HEK293T (cell line): ENCODE measurements around the gene HIRA.
A peak's percentile ranks its signal among the peaks of the same experiment; 100 is the strongest.

Source experiments
- CTCF ChIA-PET: fragments of 350-600 bp; formaldehyde crosslinking; extraction: SDS; loops from one replicate; lab custom pipeline; 2021; ENCODE audit warnings: antibody characterized with exemption, inconsistent platforms; lab: Yijun Ruan, JAX
- POLR2A ChIA-PET: fragments of 350-600 bp; formaldehyde crosslinking; extraction: SDS; loops from one replicate; lab custom pipeline; 2020; ENCODE audit warnings: antibody characterized with exemption, inconsistent platforms; lab: Yijun Ruan, JAX
- DNase-seq: peaks from one replicate; pipeline ENCODE4 v3.0.0; 2012; ENCODE audit warnings: mixed read lengths; ENCODE audit errors: extremely low spot score
- ARNT ChIP-seq: fragments of 450-650 bp; IDR thresholded peaks from 2 replicates; pipeline ENCODE4 v1.6.1; 2017; ENCODE audit warnings: mild to moderate bottlenecking
- BHLHE40 ChIP-seq: fragments of 450-650 bp; IDR thresholded peaks from 2 replicates; pipeline ENCODE4 v1.6.1; 2016; ENCODE audit warnings: mild to moderate bottlenecking, moderate library complexity, borderline replicate concordance
- CTBP1 ChIP-seq: fragments of 450-650 bp; IDR thresholded peaks from 2 replicates; pipeline ENCODE4 v1.6.1; 2016; ENCODE audit warnings: borderline replicate concordance
- ELF4 ChIP-seq: fragments of 450-650 bp; IDR thresholded peaks from 2 replicates; pipeline ENCODE4 v1.6.1; 2017; ENCODE audit warnings: antibody characterized with exemption
- FOXA1 ChIP-seq: fragments of 450-650 bp; IDR thresholded peaks from 2 replicates; pipeline ENCODE4 v1.6.1; 2016; ENCODE audit warnings: mild to moderate bottlenecking
- FOXM1 ChIP-seq: fragments of 450-650 bp; IDR thresholded peaks from 2 replicates; pipeline ENCODE4 v1.6.1; 2017; ENCODE audit warnings: mild to moderate bottlenecking, borderline replicate concordance
- HDGF ChIP-seq: fragments of 450-650 bp; IDR thresholded peaks from 2 replicates; pipeline ENCODE4 v1.6.1; 2017; ENCODE audit warnings: antibody characterized with exemption, borderline replicate concordance
- L3MBTL2 ChIP-seq: fragments of 450-650 bp; conservative IDR thresholded peaks from 2 replicates; pipeline ENCODE4 v1.6.1; 2016; ENCODE audit warnings: mild to moderate bottlenecking
- LEF1 ChIP-seq: fragments of 450-650 bp; IDR thresholded peaks from 2 replicates; pipeline ENCODE4 v1.6.1; 2017; ENCODE audit warnings: mild to moderate bottlenecking, borderline replicate concordance
- NFRKB ChIP-seq: fragments of 450-650 bp; IDR thresholded peaks from 2 replicates; pipeline ENCODE4 v1.6.1; 2016; ENCODE audit warnings: mild to moderate bottlenecking, moderate library complexity
- PKNOX1 ChIP-seq: fragments of 450-650 bp; IDR thresholded peaks from 2 replicates; pipeline ENCODE4 v1.6.1; 2016
- SP1 ChIP-seq: fragments of 450-650 bp; IDR thresholded peaks from 2 replicates; pipeline ENCODE4 v1.6.1; 2017
- SUZ12 ChIP-seq: fragments of 450-650 bp; IDR thresholded peaks from 2 replicates; pipeline ENCODE4 v1.6.1; 2016; ENCODE audit warnings: mild to moderate bottlenecking
- TARDBP ChIP-seq: fragments of 450-650 bp; IDR thresholded peaks from 2 replicates; pipeline ENCODE4 v1.6.1; 2016
- ZNF384 ChIP-seq: fragments of 450-650 bp; IDR thresholded peaks from 2 replicates; pipeline ENCODE4 v1.6.1; 2016

HIRA gene

GRCh38 chr22:19478045-19478900, 46.7 kb upstream of the HIRA start:
- no peak for DNase-seq
- ChIA-PET POLR2A (interaction anchor here (0.7 to 2.8 kb wide), 9 partner anchors 11 to 572 kb away, joined by 3 to 14 read pairs (median 3); partner anchors contain the start of genes DGCR6, MRPL40 and SLC25A1), CTCF (interaction anchor here (0.6 to 1.3 kb wide), 6 partner anchors 14 to 347 kb away, joined by 3 to 9 read pairs (median 4); no protein-coding TSS in a partner anchor)
- 0 out of 2 replicates have a peak, but pooled peaks have one; percentile 13 for TF ChIP-seq L3MBTL2
- TF ChIP-seq FOXM1, result no peak
- TF ChIP-seq LEF1, result no peak

DNA sequence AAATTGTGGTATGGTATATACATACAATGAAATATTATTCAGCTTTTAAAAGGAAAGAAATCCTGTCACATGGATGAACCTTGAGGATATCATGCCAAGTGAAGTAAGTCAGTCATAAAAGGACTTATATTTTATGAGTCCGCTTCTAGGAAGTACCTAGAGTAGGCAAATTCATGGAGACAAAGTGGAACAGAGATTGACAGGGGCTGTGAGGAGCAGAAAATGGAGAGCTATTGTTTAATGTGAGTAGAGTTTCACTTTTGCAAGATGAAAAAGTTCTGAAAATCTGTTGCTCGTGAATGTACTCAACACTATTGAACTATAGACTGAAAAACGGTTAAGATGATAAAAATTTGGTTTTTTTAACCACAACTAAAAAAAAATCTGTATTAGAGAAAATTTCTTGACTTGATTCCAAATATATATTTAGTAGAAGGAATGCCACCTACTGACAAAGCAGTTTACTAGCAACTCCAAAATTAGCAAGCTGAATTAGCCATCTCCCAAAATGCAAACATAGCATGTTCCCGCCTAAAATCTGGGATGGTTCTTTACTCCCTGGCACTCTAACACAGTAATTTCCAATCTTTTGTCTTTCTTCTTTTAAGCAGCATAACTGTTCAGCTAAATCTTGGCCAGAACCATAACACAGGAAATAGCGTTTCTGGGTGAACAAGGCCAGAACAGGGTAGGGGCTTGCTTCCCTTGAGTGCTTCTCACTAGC, 46.0 kb upstream of the HIRA start:
- no peak for TF ChIP-seq HDGF
- TF ChIP-seq FOXM1, result no peak
- peak; percentile 71 for TF ChIP-seq PKNOX1
- POLR2A ChIA-PET, result interaction anchor here (0.7 to 1.3 kb wide), 6 partner anchors 14 to 299 kb away, joined by 3 to 4 read pairs (median 3); partner anchors contain the start of genes MRPL40 and SLC25A1
- no peak for DNase-seq
- CTCF ChIA-PET, result interaction anchor here (0.7 to 1.3 kb wide), 5 partner anchors 14 to 348 kb away, joined by 3 to 9 read pairs (median 4); no protein-coding TSS in a partner anchor

GRCh38 chr22:19476023-19476422, 44.5 kb upstream of the HIRA start:
- no peak for DNase-seq
- TF ChIP-seq HDGF (no peak), TARDBP (no peak), NFRKB (no peak), ELF4 (no peak), SUZ12 (no peak), ZNF384 (no peak), SP1 (no peak), LEF1 (no peak), BHLHE40 (no peak)
- POLR2A ChIA-PET, result no interaction called here
- CTCF ChIA-PET, result no interaction called here

- POLR2A ChIA-PET, result interaction anchor here (1.3 kb wide), 1 partner anchor 9 kb away, joined by 3 read pairs; no protein-coding TSS in a partner anchor
- no peak for DNase-seq
- CTCF ChIA-PET, result interaction anchor here (1.2 kb wide), 1 partner anchor 156 kb away, joined by 3 read pairs; no protein-coding TSS in a partner anchor
- TF ChIP-seq SP1 (no peak), PKNOX1 (no peak), LEF1 (no peak), BHLHE40 (no peak), CTBP1 (no peak)
These were observed 42.0 kb upstream of the HIRA start for GRCh38 chr22:19473578-19473977.

DNA sequence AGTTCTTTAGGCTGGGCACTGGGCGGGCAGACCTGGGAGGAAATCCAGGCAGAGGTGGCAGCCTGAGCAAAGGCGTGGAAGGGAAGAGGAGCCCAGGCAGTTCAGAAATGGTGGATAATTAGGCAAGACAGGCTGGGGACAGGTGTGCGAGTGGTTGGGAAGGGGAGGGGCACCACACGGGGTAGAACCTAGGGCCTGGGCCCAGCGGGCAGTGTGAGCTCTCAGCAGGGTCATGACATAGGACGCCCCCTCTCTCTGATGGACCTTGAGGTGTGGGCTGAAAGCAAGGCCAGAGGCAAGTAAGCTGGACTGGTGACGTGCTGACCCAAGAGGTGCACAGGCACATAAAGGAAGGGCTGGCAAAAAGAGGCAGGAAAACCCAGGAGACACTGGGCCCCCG, 40.7 kb upstream of the HIRA start:
- TF ChIP-seq TARDBP (no peak), HDGF (no peak), L3MBTL2 (no peak), SUZ12 (no peak), NFRKB (no peak), ARNT (no peak), BHLHE40 (no peak), ZNF384 (no peak), CTBP1 (no peak), PKNOX1 (no peak)
- POLR2A ChIA-PET, result interaction anchor here (1.0 to 1.8 kb wide), 3 partner anchors 8 to 24 kb away, joined by 3 to 4 read pairs (median 4); partner anchors contain the start of gene C22orf39
- CTCF ChIA-PET, result interaction anchor here (0.6 kb wide), 1 partner anchor 38 kb away, joined by 6 read pairs; no protein-coding TSS in a partner anchor
- DNase-seq, result no peak

GRCh38 chr22:19471572-19471971, 40.0 kb upstream of the HIRA start:
- DNase-seq, result no peak
- ChIA-PET CTCF (interaction anchor here (0.6 kb wide), 1 partner anchor 38 kb away, joined by 6 read pairs; no protein-coding TSS in a partner anchor), POLR2A (interaction anchor here (1.8 kb wide), 1 partner anchor 8 kb away, joined by 4 read pairs; no protein-coding TSS in a partner anchor)
- TF ChIP-seq FOXA1, result no peak
